RWPE2 (cell line): ENCODE measurements around the gene DNAJC6.
"Not testable (repeated sequence)": the region's sequence is repeated elsewhere in the genome, so short reads cannot be mapped to it uniquely, and the experiment has no call there.

Source experiments
- ATAC-seq: fragments of 200-7000 bp; cut with Tn5 transposase; 3 replicates; pipeline ENCODE4 v1.9.1; 2021; ENCODE audit warnings: low read depth
- DNase-seq: peaks from one replicate; pipeline ENCODE4 v3.0.0-alpha.2; 2020; ENCODE audit warnings: low spot score
- H3K27ac ChIP-seq: fragments of 450-650 bp; 2 replicates; pipeline ENCODE4 v1.5.1; 2017; ENCODE audit warnings: mild to moderate bottlenecking; ENCODE audit not compliant: poor library complexity, severe bottlenecking
- H3K27me3 ChIP-seq: fragments of 250-450 bp; sonication (Bioruptor Pico); 2 replicates; pipeline ENCODE4 v1.5.1; 2021; ENCODE audit warnings: mild to moderate bottlenecking, moderate library complexity; ENCODE audit not compliant: insufficient read depth, poor library complexity, severe bottlenecking
- H3K36me3 ChIP-seq: fragments of 250-450 bp; sonication (Bioruptor Pico); 2 replicates; pipeline ENCODE4 v1.5.1; 2020; ENCODE audit warnings: low read depth, mild to moderate bottlenecking, moderate library complexity
- H3K4me1 ChIP-seq: fragments of 250-450 bp; sonication (Bioruptor Pico); 2 replicates; pipeline ENCODE4 v1.5.1; 2021; ENCODE audit warnings: mild to moderate bottlenecking, moderate library complexity; ENCODE audit not compliant: insufficient read depth, poor library complexity, severe bottlenecking
- H3K4me3 ChIP-seq: fragments of 250-450 bp; sonication (Bioruptor Pico); 2 replicates; pipeline ENCODE4 v1.5.1; 2021; ENCODE audit warnings: mild to moderate bottlenecking, moderate library complexity; ENCODE audit not compliant: severe bottlenecking
- H3K9me3 ChIP-seq: fragments of 250-450 bp; sonication (Bioruptor Pico); 2 replicates; pipeline ENCODE4 v1.5.1; 2021; ENCODE audit warnings: mild to moderate bottlenecking, moderate library complexity; ENCODE audit not compliant: severe bottlenecking
- CTCF ChIP-seq: fragments of 450-650 bp; IDR thresholded peaks from one replicate; pipeline ENCODE4 v1.5.1; 2017; ENCODE audit warnings: mild to moderate bottlenecking, moderate library complexity; ENCODE audit not compliant: poor library complexity, severe bottlenecking

Gene DNAJC6

GRCh38 chr1:65442442-65442841 is 133.1 kb downstream of the DNAJC6 start:
- no peaks in the 10 kb centered on the region for H3K9me3 ChIP-seq
- ATAC-seq (no peak), DNase-seq (no peak)
- no peaks in the 10 kb centered on the region for H3K27me3 ChIP-seq
- H3K4me1 ChIP-seq: no peaks in the 10 kb centered on the region
- no peak for TF ChIP-seq CTCF
- H3K36me3 ChIP-seq: no peaks in the 10 kb centered on the region
- no peak overlapping the region for H3K4me3 ChIP-seq
- H3K27ac ChIP-seq: no peak overlapping the region

- ATAC-seq (no peak), DNase-seq (no peak)
- H3K4me3 ChIP-seq: no peak overlapping the region
- no peaks in the 10 kb centered on the region for H3K27me3 ChIP-seq
- no peaks in the 10 kb centered on the region for H3K36me3 ChIP-seq
- H3K9me3 ChIP-seq: no peaks in the 10 kb centered on the region
- no peak overlapping the region for H3K27ac ChIP-seq
- TF ChIP-seq CTCF: no peak
- H3K4me1 ChIP-seq: no peaks in the 10 kb centered on the region
Observed at GRCh38 chr1:65443647-65444046, 134.3 kb downstream of the DNAJC6 start.

GRCh38 chr1:65444128-65444640 is 134.8 kb downstream of the DNAJC6 start:
- ATAC-seq (no peak), DNase-seq (no peak)
- no peak for TF ChIP-seq CTCF
- no peaks in the 10 kb centered on the region for H3K9me3 ChIP-seq
- no peaks in the 10 kb centered on the region for H3K4me1 ChIP-seq
- H3K27me3 ChIP-seq: no peaks in the 10 kb centered on the region
- no peaks in the 10 kb centered on the region for H3K36me3 ChIP-seq
- H3K27ac ChIP-seq: no peak overlapping the region
- H3K4me3 ChIP-seq: no peak overlapping the region

- Histone ChIP-seq H3K4me1 (no peaks in the 10 kb centered on the region), H3K27ac (no peak overlapping the region), H3K4me3 (no peak overlapping the region), H3K27me3 (no peaks in the 10 kb centered on the region), H3K36me3 (no peaks in the 10 kb centered on the region), H3K9me3 (no peaks in the 10 kb centered on the region)
- DNase-seq: no peak
- ATAC-seq: no peak
- TF ChIP-seq CTCF: no peak
Observed at GRCh38 chr1:65445837-65446236, 136.5 kb downstream of the DNAJC6 start.

GRCh38 chr1:65449214-65449823 is 140.0 kb downstream of the DNAJC6 start:
- ATAC-seq: no peak
- Histone ChIP-seq H3K27ac (no peak overlapping the region), H3K4me3 (no peak overlapping the region), H3K4me1 (no peaks in the 10 kb centered on the region), H3K27me3 (no peaks in the 10 kb centered on the region), H3K36me3 (no peaks in the 10 kb centered on the region), H3K9me3 (no peaks in the 10 kb centered on the region)
- TF ChIP-seq CTCF: peak; percentile 14
- DNase-seq: no peak

- not testable (repeated sequence) for H3K27ac ChIP-seq, H3K4me3 ChIP-seq, H3K4me1 ChIP-seq, H3K27me3 ChIP-seq, ATAC-seq, H3K9me3 ChIP-seq, DNase-seq, H3K36me3 ChIP-seq
Observed at GRCh38 chr1:65455678-65456077, 146.3 kb downstream of the DNAJC6 start.
